ENCODE measurements around the gene MYL3.

MYL3 gene

DNA sequence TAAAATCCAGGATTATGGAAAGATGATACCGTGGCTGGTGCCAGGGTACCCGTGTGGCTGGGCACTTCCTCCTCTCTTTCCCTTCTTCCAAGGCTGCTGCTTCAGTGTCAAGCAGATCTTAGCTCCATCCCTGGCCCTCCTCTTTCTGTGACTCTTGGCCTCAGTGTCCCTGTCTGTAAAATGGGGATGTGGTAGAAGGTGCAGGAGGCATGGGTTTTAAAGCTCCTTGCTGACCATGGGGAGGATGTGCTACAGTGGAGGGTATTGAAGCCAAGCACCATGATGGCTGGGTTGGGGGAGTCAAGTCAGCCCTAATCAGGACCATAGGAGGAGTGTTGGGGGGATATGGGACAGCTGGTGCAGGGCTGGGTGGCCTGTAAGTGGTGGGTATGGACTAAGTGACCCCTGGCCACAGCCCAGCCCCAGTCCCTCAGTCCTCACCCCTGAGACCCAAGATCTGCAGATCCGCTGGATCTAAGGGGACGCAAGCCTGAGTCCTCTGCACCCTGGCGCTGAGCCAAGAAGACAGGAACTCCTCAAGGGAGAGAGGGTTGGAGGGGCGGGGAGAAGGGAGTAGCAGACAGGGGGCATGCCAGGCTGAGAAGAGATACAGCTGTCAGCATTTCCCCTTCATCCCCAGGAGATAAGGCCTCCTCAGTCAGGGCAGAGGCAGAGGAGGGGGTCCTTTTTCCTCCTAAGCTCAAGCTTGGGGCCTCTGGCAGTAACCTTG is 26.3 kb upstream of the MYL3 start:
- Histone ChIP-seq H3K9me2 (replicated peaks; ENCODE audit: insufficient read depth, low read length) (no peaks in the 10 kb centered on the region), H3K27ac (ENCODE audit: low read length) (no peak overlapping the region), H3K36me3 (replicated peaks; ENCODE audit: insufficient read depth, low read length) (no peaks in the 10 kb centered on the region), H3K4me3 (ENCODE audit: low read length) (no peak overlapping the region), H3F3A (ENCODE audit: insufficient read depth, low read length) (no peaks in the 10 kb centered on the region), H3K4me1 (ENCODE audit: low read length) (0 out of 2 replicates have a peak, but pooled peaks cover 3% of the 10 kb centered on the region), H3K9ac (ENCODE audit: low read length) (no peak overlapping the region), H3K4me2 (ENCODE audit: low read depth, low read length) (no peak overlapping the region), H4K20me1 (ENCODE audit: insufficient read depth, low read length) (no peaks in the 10 kb centered on the region), H3K9me3 (replicated peaks; ENCODE audit: insufficient read depth, low read length) (no peaks in the 10 kb centered on the region), H3K27me3 (replicated peaks; ENCODE audit: insufficient read depth, low read length) (peaks cover 43% of the 10 kb centered on the region), H2AFZ (ENCODE audit: low read length) (no peak overlapping the region), H3K79me2 (ENCODE audit: low read length) (no peaks in the 10 kb centered on the region)
- no peak for TF ChIP-seq EZH2 (optimal IDR thresholded peaks at IDR 0.05; ENCODE audit: low read depth, low read length)
- no peak for TF ChIP-seq EZH2phosphoT487 (IDR thresholded peaks at IDR 0.05; ENCODE audit: low read length)
- TF ChIP-seq, protein P1, sequence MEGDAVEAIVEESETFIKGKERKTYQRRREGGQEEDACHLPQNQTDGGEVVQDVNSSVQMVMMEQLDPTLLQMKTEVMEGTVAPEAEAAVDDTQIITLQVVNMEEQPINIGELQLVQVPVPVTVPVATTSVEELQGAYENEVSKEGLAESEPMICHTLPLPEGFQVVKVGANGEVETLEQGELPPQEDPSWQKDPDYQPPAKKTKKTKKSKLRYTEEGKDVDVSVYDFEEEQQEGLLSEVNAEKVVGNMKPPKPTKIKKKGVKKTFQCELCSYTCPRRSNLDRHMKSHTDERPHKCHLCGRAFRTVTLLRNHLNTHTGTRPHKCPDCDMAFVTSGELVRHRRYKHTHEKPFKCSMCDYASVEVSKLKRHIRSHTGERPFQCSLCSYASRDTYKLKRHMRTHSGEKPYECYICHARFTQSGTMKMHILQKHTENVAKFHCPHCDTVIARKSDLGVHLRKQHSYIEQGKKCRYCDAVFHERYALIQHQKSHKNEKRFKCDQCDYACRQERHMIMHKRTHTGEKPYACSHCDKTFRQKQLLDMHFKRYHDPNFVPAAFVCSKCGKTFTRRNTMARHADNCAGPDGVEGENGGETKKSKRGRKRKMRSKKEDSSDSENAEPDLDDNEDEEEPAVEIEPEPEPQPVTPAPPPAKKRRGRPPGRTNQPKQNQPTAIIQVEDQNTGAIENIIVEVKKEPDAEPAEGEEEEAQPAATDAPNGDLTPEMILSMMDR (IDR thresholded peaks at IDR 0.05; ENCODE audit: low read length), result no peak
- DNase-seq, result no peak

DNA sequence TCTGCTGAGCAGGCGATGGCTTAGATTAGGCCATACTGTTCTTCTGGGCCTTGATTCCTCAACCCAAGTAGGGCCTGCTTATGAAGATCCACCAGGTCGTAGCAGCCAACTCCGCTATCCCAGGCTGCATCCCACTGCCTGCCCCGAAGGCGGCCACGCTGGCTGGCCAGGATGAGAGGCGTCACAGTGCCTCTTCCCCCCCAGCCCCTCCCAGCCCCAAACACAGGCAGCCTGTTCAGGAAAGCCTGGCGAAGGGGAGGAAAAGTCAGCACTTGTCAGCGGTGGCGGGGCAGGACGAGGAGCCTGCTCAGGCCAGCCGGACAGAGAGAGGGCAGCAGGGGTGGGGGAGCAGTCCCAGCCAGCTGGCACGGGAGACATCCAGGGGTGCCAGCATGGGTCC is 25.5 kb upstream of the MYL3 start:
- Histone ChIP-seq H3K9me3 (replicated peaks; ENCODE audit: insufficient read depth, low read length) (no peaks in the 10 kb centered on the region), H3K79me2 (ENCODE audit: low read length) (no peaks in the 10 kb centered on the region), H3K9me2 (replicated peaks; ENCODE audit: insufficient read depth, low read length) (no peaks in the 10 kb centered on the region), H3K4me1 (ENCODE audit: low read length) (0 out of 2 replicates have a peak, but pooled peaks cover 3% of the 10 kb centered on the region), H4K20me1 (ENCODE audit: insufficient read depth, low read length) (no peaks in the 10 kb centered on the region), H3K36me3 (replicated peaks; ENCODE audit: insufficient read depth, low read length) (no peaks in the 10 kb centered on the region), H3K4me2 (ENCODE audit: low read depth, low read length) (no peak overlapping the region), H3K9ac (ENCODE audit: low read length) (no peak overlapping the region), H3K27me3 (replicated peaks; ENCODE audit: insufficient read depth, low read length) (peaks cover 51% of the 10 kb centered on the region), H2AFZ (ENCODE audit: low read length) (no peak overlapping the region), H3F3A (ENCODE audit: insufficient read depth, low read length) (no peaks in the 10 kb centered on the region), H3K4me3 (ENCODE audit: low read length) (no peak overlapping the region), H3K27ac (ENCODE audit: low read length) (no peak overlapping the region)
- no peak for DNase-seq
- TF ChIP-seq, protein P1 (IDR thresholded peaks at IDR 0.05; ENCODE audit: low read length), result no peak
- TF ChIP-seq EZH2 (optimal IDR thresholded peaks at IDR 0.05; ENCODE audit: low read depth, low read length), result no peak
- no peak for TF ChIP-seq EZH2phosphoT487 (IDR thresholded peaks at IDR 0.05; ENCODE audit: low read length)

DNA sequence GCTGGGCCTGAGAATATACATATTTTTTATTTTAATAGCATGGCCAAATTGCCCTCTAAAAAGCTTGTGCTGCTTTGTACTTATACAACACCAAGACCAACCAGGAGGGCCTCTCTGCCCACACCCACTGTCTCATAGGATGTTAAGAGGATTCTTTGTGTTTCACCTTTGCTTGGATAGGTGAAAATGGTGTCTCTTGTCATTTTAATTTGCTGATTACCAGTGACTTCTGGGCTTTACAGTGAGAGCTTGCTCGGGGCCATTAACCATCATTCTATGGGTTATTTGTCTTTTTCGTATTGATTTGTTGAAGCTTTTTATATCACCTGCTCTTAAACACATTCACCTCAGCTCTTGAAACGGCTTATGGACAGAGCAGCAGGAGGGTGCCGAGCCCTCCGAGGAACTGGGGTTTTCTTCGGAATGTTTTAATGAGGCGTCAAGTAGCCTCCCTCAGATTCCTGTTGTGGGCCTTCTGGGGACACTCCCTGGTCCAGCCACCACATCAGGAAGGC is 24.8 kb upstream of the MYL3 start:
- DNase-seq, result no peak
- Histone ChIP-seq H3K36me3 (replicated peaks; ENCODE audit: insufficient read depth, low read length) (no peaks in the 10 kb centered on the region), H3K4me3 (ENCODE audit: low read length) (no peak overlapping the region), H3K9me3 (replicated peaks; ENCODE audit: insufficient read depth, low read length) (no peaks in the 10 kb centered on the region), H4K20me1 (ENCODE audit: insufficient read depth, low read length) (no peaks in the 10 kb centered on the region), H3F3A (ENCODE audit: insufficient read depth, low read length) (no peaks in the 10 kb centered on the region), H3K9ac (ENCODE audit: low read length) (no peak overlapping the region), H3K9me2 (replicated peaks; ENCODE audit: insufficient read depth, low read length) (no peaks in the 10 kb centered on the region), H3K27ac (ENCODE audit: low read length) (no peak overlapping the region), H3K79me2 (ENCODE audit: low read length) (no peaks in the 10 kb centered on the region), H3K4me2 (ENCODE audit: low read depth, low read length) (no peak overlapping the region), H3K27me3 (replicated peaks; ENCODE audit: insufficient read depth, low read length) (peaks cover 55% of the 10 kb centered on the region), H2AFZ (ENCODE audit: low read length) (no peak overlapping the region), H3K4me1 (ENCODE audit: low read length) (0 out of 2 replicates have a peak, but pooled peaks cover 3% of the 10 kb centered on the region)
- TF ChIP-seq, protein P1 (IDR thresholded peaks at IDR 0.05; ENCODE audit: low read length), result no peak
- TF ChIP-seq EZH2phosphoT487 (IDR thresholded peaks at IDR 0.05; ENCODE audit: low read length), result no peak
- no peak for TF ChIP-seq EZH2 (optimal IDR thresholded peaks at IDR 0.05; ENCODE audit: low read depth, low read length)
